ENCODE measurements around the gene PSMG3. TPM values are rescaled to one million over a fixed set of nuclear protein-coding genes. Genes with fewer than 3 reads are reported as not detected.

PSMG3 gene
- total RNA-seq, 1 donor from 2014 or later = 31.1 TPM

- Histone ChIP-seq H3K27ac (no peak overlapping the region), H4K20me1 (ENCODE audit: low read depth) (no peaks in the 10 kb centered on the region), H3K27me3 (no peaks in the 10 kb centered on the region), H3K4me3 (peak overlapping the region; percentile 60), H3K9me3 (ENCODE audit: low read depth) (no peaks in the 10 kb centered on the region), H3K4me2 (peak overlapping the region; percentile 82), H3K79me2 (ENCODE audit: low read depth) (peaks cover 21% of the 10 kb centered on the region), H3K4me1 (peaks cover 3% of the 10 kb centered on the region), H2AFZ (replicated peaks) (no peak overlapping the region), H3K36me3 (no peaks in the 10 kb centered on the region), H3K9ac (peak overlapping the region; percentile 42), H3F3A (ENCODE audit: low read depth) (peaks cover 13% of the 10 kb centered on the region)
- Mint-ChIP-seq H3K27ac (no peak overlapping the region), H3K36me3 (no peaks in the 10 kb centered on the region), H3K4me3 (peak overlapping the region; percentile 87), H3K4me1 (peaks cover 32% of the 10 kb centered on the region), H3K27me3 (ENCODE audit: insufficient read depth, low read depth) (peaks cover 2% of the 10 kb centered on the region), H3K9me3 (no peaks in the 10 kb centered on the region)
- no peak for DNase-seq (ENCODE audit: low spot score)
- TF ChIP-seq, protein P1, sequence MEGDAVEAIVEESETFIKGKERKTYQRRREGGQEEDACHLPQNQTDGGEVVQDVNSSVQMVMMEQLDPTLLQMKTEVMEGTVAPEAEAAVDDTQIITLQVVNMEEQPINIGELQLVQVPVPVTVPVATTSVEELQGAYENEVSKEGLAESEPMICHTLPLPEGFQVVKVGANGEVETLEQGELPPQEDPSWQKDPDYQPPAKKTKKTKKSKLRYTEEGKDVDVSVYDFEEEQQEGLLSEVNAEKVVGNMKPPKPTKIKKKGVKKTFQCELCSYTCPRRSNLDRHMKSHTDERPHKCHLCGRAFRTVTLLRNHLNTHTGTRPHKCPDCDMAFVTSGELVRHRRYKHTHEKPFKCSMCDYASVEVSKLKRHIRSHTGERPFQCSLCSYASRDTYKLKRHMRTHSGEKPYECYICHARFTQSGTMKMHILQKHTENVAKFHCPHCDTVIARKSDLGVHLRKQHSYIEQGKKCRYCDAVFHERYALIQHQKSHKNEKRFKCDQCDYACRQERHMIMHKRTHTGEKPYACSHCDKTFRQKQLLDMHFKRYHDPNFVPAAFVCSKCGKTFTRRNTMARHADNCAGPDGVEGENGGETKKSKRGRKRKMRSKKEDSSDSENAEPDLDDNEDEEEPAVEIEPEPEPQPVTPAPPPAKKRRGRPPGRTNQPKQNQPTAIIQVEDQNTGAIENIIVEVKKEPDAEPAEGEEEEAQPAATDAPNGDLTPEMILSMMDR (IDR thresholded peaks at IDR 0.05) = no peak
- TF ChIP-seq EZH2 (IDR thresholded peaks at IDR 0.05) = no peak
- TF ChIP-seq EZH2phosphoT487 (IDR thresholded peaks at IDR 0.05) = no peak
Observed at GRCh38 chr7:1569440-1569832, 396 bp downstream of the PSMG3 start.

DNA sequence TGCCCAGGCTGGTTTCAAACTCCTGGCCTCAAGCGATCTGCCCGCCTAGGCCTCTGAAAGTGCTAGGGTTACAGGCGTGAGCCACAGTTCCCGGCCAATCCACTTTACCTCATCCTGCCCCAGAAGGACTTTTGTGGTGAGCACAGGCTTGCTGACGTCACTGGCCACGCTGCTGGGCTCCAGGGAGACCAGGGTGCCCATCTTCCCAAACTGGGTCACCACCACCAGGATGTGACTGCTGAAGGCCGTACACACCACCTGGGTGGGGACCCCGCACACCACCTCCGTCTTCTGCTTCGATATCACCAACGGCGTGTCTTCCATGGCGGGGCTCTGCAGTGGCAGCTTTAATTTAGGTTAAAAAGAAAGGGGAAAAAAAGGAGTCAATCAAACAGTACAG, 816 bp downstream of the PSMG3 start:
- H3K9me3 ChIP-seq (ENCODE audit: low read depth) = no peaks in the 10 kb centered on the region
- peaks cover 21% of the 10 kb centered on the region for H3K79me2 ChIP-seq (ENCODE audit: low read depth)
- peaks cover 3% of the 10 kb centered on the region for H3K4me1 ChIP-seq
- peak overlapping the region; percentile 60 for H3K4me3 ChIP-seq
- no peaks in the 10 kb centered on the region for H3K27me3 ChIP-seq
- peaks cover 13% of the 10 kb centered on the region for H3F3A ChIP-seq (ENCODE audit: low read depth)
- H3K4me1 Mint-ChIP-seq = peaks cover 32% of the 10 kb centered on the region
- H3K27ac ChIP-seq = no peak overlapping the region
- H3K36me3 Mint-ChIP-seq = no peaks in the 10 kb centered on the region
- H4K20me1 ChIP-seq (ENCODE audit: low read depth) = no peaks in the 10 kb centered on the region
- TF ChIP-seq EZH2 (IDR thresholded peaks at IDR 0.05) = no peak
- TF ChIP-seq, protein P1 (IDR thresholded peaks at IDR 0.05) = no peak
- TF ChIP-seq EZH2phosphoT487 (IDR thresholded peaks at IDR 0.05) = no peak
- H3K4me3 Mint-ChIP-seq = peak overlapping the region; percentile 87
- peak overlapping the region; percentile 25 for H3K27ac Mint-ChIP-seq
- H3K9ac ChIP-seq = no peak overlapping the region
- peak overlapping the region; percentile 82 for H3K4me2 ChIP-seq
- no peaks in the 10 kb centered on the region for H3K36me3 ChIP-seq
- peaks cover 2% of the 10 kb centered on the region for H3K27me3 Mint-ChIP-seq (ENCODE audit: insufficient read depth, low read depth)
- no peaks in the 10 kb centered on the region for H3K9me3 Mint-ChIP-seq
- DNase-seq (ENCODE audit: low spot score) = no peak
- H2AFZ ChIP-seq (replicated peaks) = no peak overlapping the region

DNA sequence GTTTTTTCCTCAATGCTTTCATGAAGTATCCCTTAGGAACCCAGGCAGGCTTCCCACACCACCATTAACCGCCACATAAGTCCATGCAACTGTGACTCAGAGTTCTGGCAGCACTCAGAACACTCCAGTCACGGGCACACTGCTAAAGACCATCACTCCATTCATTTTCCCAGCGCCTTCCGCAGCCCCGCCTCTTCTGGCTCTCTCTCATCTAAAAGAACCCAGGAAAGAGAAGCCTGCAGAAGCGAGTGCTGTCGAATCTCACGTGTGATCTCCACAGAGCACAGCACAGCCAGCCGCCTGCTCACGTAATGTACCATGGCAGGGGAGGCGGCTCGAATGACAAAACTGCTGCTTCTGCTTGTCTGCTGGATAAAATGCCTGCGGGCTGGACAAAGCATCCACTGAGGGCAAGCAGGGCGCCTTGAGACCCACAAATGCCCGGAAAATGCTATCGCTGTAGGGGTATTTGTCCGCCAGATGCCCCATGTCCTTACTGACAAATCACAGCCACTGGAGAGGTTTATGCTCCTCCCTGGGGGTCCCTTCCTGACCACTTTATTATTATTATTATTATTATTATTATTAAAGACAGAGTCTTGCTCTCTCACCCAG, 1.8 kb downstream of the PSMG3 start:
- DNase-seq (ENCODE audit: low spot score) = no peak
- Mint-ChIP-seq H3K4me3 (peak overlapping the region; percentile 87), H3K9me3 (no peaks in the 10 kb centered on the region), H3K36me3 (no peaks in the 10 kb centered on the region), H3K27ac (peak overlapping the region; percentile 46), H3K4me1 (peaks cover 32% of the 10 kb centered on the region), H3K27me3 (ENCODE audit: insufficient read depth, low read depth) (peaks cover 2% of the 10 kb centered on the region)
- TF ChIP-seq EZH2phosphoT487 (IDR thresholded peaks at IDR 0.05) (no peak), EZH2 (IDR thresholded peaks at IDR 0.05) (no peak)
- TF ChIP-seq, protein P1 (IDR thresholded peaks at IDR 0.05) = no peak
- no peaks in the 10 kb centered on the region for H3K27me3 ChIP-seq
- H2AFZ ChIP-seq (replicated peaks) = no peak overlapping the region
- peaks cover 21% of the 10 kb centered on the region for H3K79me2 ChIP-seq (ENCODE audit: low read depth)
- no peak overlapping the region for H3K4me2 ChIP-seq
- H3K9ac ChIP-seq = no peak overlapping the region
- no peaks in the 10 kb centered on the region for H3K9me3 ChIP-seq (ENCODE audit: low read depth)
- H3F3A ChIP-seq (ENCODE audit: low read depth) = peaks cover 13% of the 10 kb centered on the region
- H3K27ac ChIP-seq = no peak overlapping the region
- no peak overlapping the region for H3K4me3 ChIP-seq
- H3K4me1 ChIP-seq = peaks cover 3% of the 10 kb centered on the region
- no peaks in the 10 kb centered on the region for H3K36me3 ChIP-seq
- H4K20me1 ChIP-seq (ENCODE audit: low read depth) = no peaks in the 10 kb centered on the region

Data from neural progenitor cell (in vitro differentiated cells).